ENCODE measurements around the gene PNP.
"Not testable (repeated sequence)": the region's sequence is repeated elsewhere in the genome, so short reads cannot be mapped to it uniquely, and the experiment has no call there.

PNP gene

DNA sequence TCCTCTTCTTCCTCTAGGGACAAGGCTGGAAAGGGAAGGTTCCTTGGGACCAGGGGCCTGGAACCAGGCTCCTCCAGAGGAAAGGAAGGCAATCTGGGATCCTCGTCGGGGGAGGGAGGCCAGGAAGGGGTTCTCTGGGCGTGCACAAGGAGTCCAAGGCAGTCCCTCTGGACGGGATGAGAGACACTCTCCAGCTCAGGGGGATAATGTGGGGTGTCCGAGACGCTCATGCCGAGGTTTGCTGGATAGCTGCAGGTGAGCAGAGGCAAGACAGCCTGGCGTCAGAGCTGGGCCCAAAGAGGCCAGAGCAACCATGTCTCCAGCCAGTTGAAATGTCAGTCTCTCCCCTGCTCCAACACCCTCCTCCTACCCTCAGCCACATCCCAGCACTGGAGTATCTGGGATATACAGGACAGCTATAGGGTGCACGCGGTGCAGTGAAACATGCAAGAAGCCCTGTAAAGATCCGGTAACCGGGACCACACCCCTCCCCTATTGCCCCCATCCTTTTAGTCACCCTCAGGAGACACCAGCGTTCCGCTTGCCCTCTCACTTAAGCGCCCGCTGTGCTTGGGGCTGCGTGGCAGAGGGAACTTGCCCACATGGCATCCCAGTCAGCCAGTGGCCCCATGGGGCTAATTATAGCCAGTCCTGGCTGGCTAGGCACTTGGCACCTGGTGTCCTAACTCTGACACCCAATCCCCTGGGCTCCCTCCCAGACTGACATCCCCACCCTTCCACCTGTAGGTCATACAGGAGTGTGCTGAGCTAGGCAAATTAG, 33.4 kb upstream of the PNP start, which contains the start of gene KLHL33:
KLHL33 (minus strand) TSS at position 585 of the 781 bp plus-strand sequence; CDS start at position 230, 355 bp downstream.
- no peaks in the 10 kb centered on the region for H3K36me3 ChIP-seq (ENCODE audit: insufficient read depth, low read length)
- peak within 1 kb of the TSS in 1 of 2 donors; percentile 39 for H3K4me3 ChIP-seq (ENCODE audit: low read depth in 1 of 2, low read length in 2 of 2)
- peaks cover 0 to 7% of the 10 kb centered on the region in 2 donors for H3K27me3 ChIP-seq (ENCODE audit: control insufficient read depth in 1 of 2, insufficient read depth in 2 of 2, low read length in 2 of 2)
- H3K9ac ChIP-seq (ENCODE audit: low read length), result no peak within 1 kb of the TSS
- H3K4me1 ChIP-seq (ENCODE audit: insufficient read depth, low read length), result no peaks in the 10 kb centered on the region
- H3K27ac ChIP-seq (ENCODE audit: low read depth, low read length), result no peak within 1 kb of the TSS
- H3K9me3 ChIP-seq (ENCODE audit: low read length), result no peaks in the 10 kb centered on the region

DNA sequence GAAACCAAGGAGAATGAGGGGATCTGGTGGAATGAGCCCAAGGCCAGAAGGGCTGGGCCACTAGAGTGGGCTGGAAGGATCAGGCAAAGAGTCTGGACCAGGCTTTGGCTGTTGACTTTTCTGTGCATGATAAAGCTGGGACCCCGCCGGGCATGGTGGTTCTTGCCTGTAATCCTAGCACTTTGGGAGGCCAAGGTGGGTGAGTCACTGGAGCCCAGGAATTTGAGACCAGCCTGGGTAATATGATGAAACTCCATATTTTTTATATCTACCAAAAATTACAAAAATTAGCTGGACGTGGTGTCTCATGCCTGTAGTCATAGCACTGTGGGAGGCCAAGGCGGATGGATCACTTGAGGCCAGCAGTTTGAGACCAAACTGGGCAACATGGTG, 32.8 kb upstream of the PNP start:
- no peaks in the 10 kb centered on the region for H3K4me1 ChIP-seq (ENCODE audit: insufficient read depth, low read length)
- no peaks in the 10 kb centered on the region for H3K9me3 ChIP-seq (ENCODE audit: low read length)
- H3K27ac ChIP-seq (ENCODE audit: low read depth, low read length), result no peak overlapping the region
- H3K36me3 ChIP-seq (ENCODE audit: insufficient read depth, low read length), result no peaks in the 10 kb centered on the region
- H3K9ac ChIP-seq (ENCODE audit: low read length), result no peak overlapping the region
- H3K27me3 ChIP-seq (ENCODE audit: control insufficient read depth in 1 of 2, insufficient read depth in 2 of 2, low read length in 2 of 2), result peaks cover 0 to 7% of the 10 kb centered on the region in 2 donors
- no peak overlapping the region for H3K4me3 ChIP-seq (ENCODE audit: low read depth in 1 of 2, low read length in 2 of 2)

DNA sequence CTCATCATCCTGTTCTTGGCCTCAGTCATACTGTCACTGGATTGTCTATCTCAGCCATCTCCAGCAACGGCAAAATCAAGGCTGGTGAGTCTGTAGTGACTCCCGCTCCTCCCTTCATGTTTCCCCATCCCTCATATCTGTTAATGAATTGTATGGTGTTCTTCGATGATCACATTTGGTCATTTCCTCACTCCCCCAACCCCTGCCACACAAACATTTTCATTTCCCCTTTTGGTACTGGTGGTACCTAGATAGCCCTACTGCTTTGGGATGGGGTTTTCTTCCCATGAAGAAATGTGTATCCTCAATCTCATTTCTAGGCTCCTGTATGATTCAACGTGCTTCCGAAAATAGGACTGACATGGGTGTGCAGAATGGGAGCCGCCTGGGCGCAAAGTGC, 30.5 kb upstream of the PNP start:
- no peak overlapping the region for H3K27ac ChIP-seq (ENCODE audit: low read depth, low read length)
- no peaks in the 10 kb centered on the region for H3K9me3 ChIP-seq (ENCODE audit: low read length)
- H3K4me3 ChIP-seq (ENCODE audit: low read depth in 1 of 2, low read length in 2 of 2), result no peak overlapping the region
- no peaks in the 10 kb centered on the region for H3K4me1 ChIP-seq (ENCODE audit: insufficient read depth, low read length)
- H3K27me3 ChIP-seq (ENCODE audit: control insufficient read depth in 1 of 2, insufficient read depth in 2 of 2, low read length in 2 of 2), result peaks cover 0 to 7% of the 10 kb centered on the region in 2 donors
- H3K36me3 ChIP-seq (ENCODE audit: insufficient read depth, low read length), result no peaks in the 10 kb centered on the region
- no peak overlapping the region for H3K9ac ChIP-seq (ENCODE audit: low read length)

DNA sequence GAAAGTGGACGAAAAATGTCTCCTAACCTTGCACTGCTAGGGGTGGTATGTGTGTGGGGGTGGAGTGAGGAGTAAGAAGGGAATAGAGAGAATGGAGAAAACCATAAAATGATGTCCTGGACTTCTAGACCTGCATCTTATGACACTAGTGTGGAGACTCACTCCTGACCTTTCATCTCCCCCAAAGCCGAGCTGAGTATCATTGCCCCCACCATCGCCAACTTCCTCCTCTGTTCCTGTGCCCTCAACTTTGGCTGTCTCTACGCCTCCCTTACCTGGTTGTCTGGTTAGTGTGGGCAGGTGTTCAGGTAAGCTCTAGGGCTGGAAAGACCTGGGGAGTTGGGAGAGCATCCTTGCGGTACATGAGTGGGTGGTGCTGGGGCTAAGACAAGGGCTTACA, 28.7 kb upstream of the PNP start:
- H3K27me3 ChIP-seq (ENCODE audit: control insufficient read depth in 1 of 2, insufficient read depth in 2 of 2, low read length in 2 of 2), result peaks cover 0 to 1% of the 10 kb centered on the region in 2 donors
- no peak overlapping the region for H3K4me3 ChIP-seq (ENCODE audit: low read depth in 1 of 2, low read length in 2 of 2)
- H3K27ac ChIP-seq (ENCODE audit: low read depth, low read length), result no peak overlapping the region
- H3K4me1 ChIP-seq (ENCODE audit: insufficient read depth, low read length), result no peaks in the 10 kb centered on the region
- H3K9me3 ChIP-seq (ENCODE audit: low read length), result no peaks in the 10 kb centered on the region
- H3K36me3 ChIP-seq (ENCODE audit: insufficient read depth, low read length), result peaks cover 6% of the 10 kb centered on the region
- H3K9ac ChIP-seq (ENCODE audit: low read length), result no peak overlapping the region

DNA sequence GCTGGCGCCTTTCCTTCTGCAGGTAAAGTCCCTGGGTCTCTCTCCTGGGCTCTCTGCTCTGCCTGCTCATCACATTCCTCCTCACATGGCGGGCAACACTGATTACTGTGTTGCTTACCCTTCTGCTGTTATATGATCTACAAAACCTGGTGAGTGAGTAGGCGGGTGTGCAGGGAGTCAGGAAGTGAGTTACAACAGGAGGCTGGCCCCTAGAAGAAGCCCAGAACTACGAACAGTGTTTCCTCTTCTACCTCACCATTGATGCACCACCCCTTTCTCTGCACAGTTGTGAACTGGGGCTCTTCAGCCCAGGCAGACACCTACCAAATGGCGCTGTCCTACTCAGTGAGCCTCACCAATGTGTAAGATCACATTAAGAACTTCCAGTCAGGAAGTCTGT, 28.3 kb upstream of the PNP start:
- H3K4me3 ChIP-seq (ENCODE audit: low read depth in 1 of 2, low read length in 2 of 2), result no peak overlapping the region
- H3K27ac ChIP-seq (ENCODE audit: low read depth, low read length), result no peak overlapping the region
- no peaks in the 10 kb centered on the region for H3K4me1 ChIP-seq (ENCODE audit: insufficient read depth, low read length)
- H3K27me3 ChIP-seq (ENCODE audit: control insufficient read depth in 1 of 2, insufficient read depth in 2 of 2, low read length in 2 of 2), result no peaks in the 10 kb centered on the region
- no peaks in the 10 kb centered on the region for H3K9me3 ChIP-seq (ENCODE audit: low read length)
- H3K36me3 ChIP-seq (ENCODE audit: insufficient read depth, low read length), result peaks cover 10% of the 10 kb centered on the region
- H3K9ac ChIP-seq (ENCODE audit: low read length), result no peak overlapping the region

DNA sequence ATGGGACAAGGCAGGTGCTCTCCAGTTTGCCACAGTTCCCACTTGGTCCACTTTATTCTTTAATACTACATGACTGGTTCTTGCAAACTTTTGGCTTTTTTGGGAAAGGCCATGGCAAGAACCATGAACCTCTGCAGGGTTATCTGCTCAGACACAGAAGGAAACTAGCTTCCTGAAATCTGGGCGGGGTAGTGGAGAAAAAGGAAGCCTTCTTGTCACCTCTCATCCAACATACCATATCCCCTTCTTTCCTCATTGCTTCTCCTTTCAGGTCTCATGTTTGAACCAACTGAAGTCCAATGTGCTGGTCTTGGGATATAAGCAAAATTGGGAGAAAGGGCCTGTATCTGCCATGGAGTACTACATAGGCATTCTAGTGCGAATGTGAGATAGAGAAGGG, 27.7 kb upstream of the PNP start:
- Histone ChIP-seq H3K4me3 (ENCODE audit: low read depth in 1 of 2, low read length in 2 of 2) (no peak overlapping the region), H3K36me3 (ENCODE audit: insufficient read depth, low read length) (peaks cover 16% of the 10 kb centered on the region), H3K9me3 (ENCODE audit: low read length) (no peaks in the 10 kb centered on the region), H3K9ac (ENCODE audit: low read length) (no peak overlapping the region), H3K4me1 (ENCODE audit: insufficient read depth, low read length) (no peaks in the 10 kb centered on the region), H3K27me3 (ENCODE audit: control insufficient read depth in 1 of 2, insufficient read depth in 2 of 2, low read length in 2 of 2) (no peaks in the 10 kb centered on the region), H3K27ac (ENCODE audit: low read depth, low read length) (no peak overlapping the region)

DNA sequence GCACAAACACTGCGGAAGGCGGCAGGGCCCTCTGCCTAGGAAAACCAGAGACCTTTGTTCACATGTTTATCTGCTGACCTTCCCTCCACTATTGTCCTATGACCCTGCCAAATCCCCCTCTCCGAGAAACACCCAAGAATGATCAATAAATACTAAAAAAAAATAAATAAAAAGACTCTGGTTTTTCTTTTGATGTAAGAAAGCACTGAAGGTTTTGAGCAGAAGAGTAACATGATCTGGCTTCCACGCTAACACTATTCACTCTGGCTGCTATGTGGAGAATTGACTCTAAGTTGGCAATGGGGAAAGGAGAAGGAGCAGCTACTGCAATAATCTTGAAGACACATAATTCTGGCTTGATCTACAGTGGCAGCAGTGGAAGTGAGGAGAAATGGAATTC, 25.6 kb upstream of the PNP start:
- H3K4me3 ChIP-seq (ENCODE audit: low read depth in 1 of 2, low read length in 2 of 2); H3K27me3 ChIP-seq (ENCODE audit: control insufficient read depth in 1 of 2, insufficient read depth in 2 of 2, low read length in 2 of 2); H3K4me1 ChIP-seq (ENCODE audit: insufficient read depth, low read length); H3K27ac ChIP-seq (ENCODE audit: low read depth, low read length); H3K9me3 ChIP-seq (ENCODE audit: low read length); H3K9ac ChIP-seq (ENCODE audit: low read length): not testable (repeated sequence)
- H3K36me3 ChIP-seq (ENCODE audit: insufficient read depth, low read length), result peaks cover 38% of the 10 kb centered on the region

DNA sequence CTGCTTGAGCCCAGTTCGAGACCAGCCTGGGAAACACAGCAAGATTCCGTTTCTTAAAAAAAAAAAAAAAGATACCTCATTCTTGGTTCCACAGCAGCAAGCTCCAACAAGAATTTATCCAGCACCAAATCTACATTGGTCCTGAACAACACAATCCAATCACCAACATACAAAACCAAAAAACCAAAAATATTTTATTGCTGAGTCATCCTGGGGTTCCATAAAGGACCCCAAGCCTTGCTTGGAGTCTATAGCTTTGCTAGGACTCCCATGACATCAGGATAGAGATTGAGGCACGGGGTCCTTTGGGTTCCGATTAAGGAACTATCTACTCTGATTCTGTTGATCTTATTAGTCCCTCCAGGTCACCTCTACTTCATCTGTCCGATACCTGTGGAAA, 22.3 kb upstream of the PNP start:
- H3K4me1 ChIP-seq (ENCODE audit: insufficient read depth, low read length), result no peaks in the 10 kb centered on the region
- no peaks in the 10 kb centered on the region for H3K9me3 ChIP-seq (ENCODE audit: low read length)
- H3K9ac ChIP-seq (ENCODE audit: low read length), result no peak overlapping the region
- no peaks in the 10 kb centered on the region for H3K27me3 ChIP-seq (ENCODE audit: control insufficient read depth in 1 of 2, insufficient read depth in 2 of 2, low read length in 2 of 2)
- H3K27ac ChIP-seq (ENCODE audit: low read depth, low read length), result no peak overlapping the region
- H3K36me3 ChIP-seq (ENCODE audit: insufficient read depth, low read length), result peaks cover 68% of the 10 kb centered on the region
- H3K4me3 ChIP-seq (ENCODE audit: low read depth in 1 of 2, low read length in 2 of 2), result no peak overlapping the region

DNA sequence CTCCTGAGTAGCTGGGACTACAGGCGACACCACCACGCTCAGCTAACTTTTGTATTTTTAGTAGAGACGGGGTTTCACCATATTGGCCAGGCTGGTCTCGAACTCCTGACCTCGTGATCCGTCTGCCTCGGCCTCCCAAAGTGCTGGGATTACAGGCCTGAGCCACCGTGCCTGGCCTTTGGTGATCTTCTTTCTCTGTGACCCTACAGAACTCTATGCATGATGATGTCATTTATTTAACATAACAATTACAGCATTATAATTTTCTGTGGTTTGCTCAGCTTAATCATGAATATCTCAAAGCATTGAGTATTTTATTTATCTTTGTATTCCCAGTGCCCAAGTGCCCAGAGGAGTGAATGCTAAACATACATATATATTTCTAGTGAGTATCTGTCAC, 16.4 kb upstream of the PNP start:
- not testable (repeated sequence) for H3K27me3 ChIP-seq (ENCODE audit: control insufficient read depth in 1 of 2, insufficient read depth in 2 of 2, low read length in 2 of 2); H3K9ac ChIP-seq (ENCODE audit: low read length); H3K4me3 ChIP-seq (ENCODE audit: low read depth in 1 of 2, low read length in 2 of 2); H3K9me3 ChIP-seq (ENCODE audit: low read length); H3K27ac ChIP-seq (ENCODE audit: low read depth, low read length)
- Histone ChIP-seq H3K36me3 (ENCODE audit: insufficient read depth, low read length) (peaks cover 62% of the 10 kb centered on the region), H3K4me1 (ENCODE audit: insufficient read depth, low read length) (peaks cover 16% of the 10 kb centered on the region)

DNA sequence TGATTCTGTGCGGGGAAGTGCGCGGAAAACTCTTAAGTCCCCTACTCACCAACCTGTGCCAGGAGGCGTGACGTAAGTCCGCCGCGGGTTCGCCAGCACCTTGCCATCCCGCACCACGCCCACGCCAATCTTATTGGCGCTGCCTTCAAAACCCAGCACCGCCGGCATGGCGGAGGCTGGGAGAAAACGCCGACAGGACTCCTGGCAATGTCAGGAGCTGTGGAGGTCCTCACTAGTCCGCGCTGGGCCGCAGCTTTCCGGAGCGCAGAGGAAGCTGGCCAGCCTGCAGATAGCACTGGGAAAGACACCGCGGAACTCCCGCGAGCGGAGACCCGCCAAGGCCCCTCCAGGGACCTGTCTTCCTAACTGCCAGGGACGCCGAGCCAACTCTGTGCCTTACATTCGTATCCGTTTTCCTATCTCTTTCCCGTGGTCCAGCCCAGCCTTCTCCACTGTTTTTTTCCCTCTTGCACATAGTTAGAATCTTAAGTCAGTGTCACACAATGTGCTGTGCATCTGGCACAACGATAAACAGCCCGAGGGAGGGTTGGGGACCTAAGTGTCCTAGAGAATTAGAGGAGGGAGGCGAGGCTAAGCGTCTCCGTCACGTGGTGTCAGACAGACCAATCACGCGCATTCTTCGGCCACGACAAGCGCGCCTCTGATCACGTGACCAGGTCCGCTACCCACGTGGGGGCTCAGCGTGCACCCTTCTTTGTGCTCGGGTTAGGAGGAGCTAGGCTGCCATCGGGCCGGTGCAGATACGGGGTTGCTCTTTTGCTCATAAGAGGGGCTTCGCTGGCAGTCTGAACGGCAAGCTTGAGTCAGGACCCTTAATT, 14.5 kb upstream of the PNP start, which contains the start of the genes APEX1 and OSGEP:
APEX1 (plus strand) TSS at position 711 of the 839 bp plus-strand sequence. CDS start 420 bp downstream, outside the sequence.
OSGEP (minus strand) TSS at position 297 of the 839 bp plus-strand sequence; CDS start at position 168, 129 bp downstream.
- H3K9me3 ChIP-seq (ENCODE audit: low read length), result no peaks in the 10 kb centered on the region
- peaks cover 19% of the 10 kb centered on the region for H3K4me1 ChIP-seq (ENCODE audit: insufficient read depth, low read length)
- H3K9ac ChIP-seq (ENCODE audit: low read length), result peak within 1 kb of the TSS; percentile 93
- no peaks in the 10 kb centered on the region for H3K27me3 ChIP-seq (ENCODE audit: control insufficient read depth in 1 of 2, insufficient read depth in 2 of 2, low read length in 2 of 2)
- H3K4me3 ChIP-seq (ENCODE audit: low read depth in 1 of 2, low read length in 2 of 2), result peak within 1 kb of the TSS; percentile 73 to 93
- H3K27ac ChIP-seq (ENCODE audit: low read depth, low read length), result peak within 1 kb of the TSS; percentile 99
- H3K36me3 ChIP-seq (ENCODE audit: insufficient read depth, low read length), result peaks cover 62% of the 10 kb centered on the region

All from muscle layer of colon (tissue), 2 donors.